Spleen (tissue), 13 donors: ENCODE data around the gene KCNK5. TPM values are rescaled to one million over a fixed set of nuclear protein-coding genes. Genes with fewer than 3 reads are reported as not detected.
A peak's percentile ranks its signal among the peaks of the same experiment; 100 is the strongest.

Experiments used
- DNase-seq: peaks from one replicate; pipeline ENCODE4 v3.0.0-alpha.2; 2020
- H3K27ac ChIP-seq, 8 donors: fragments of 200-600 bp; sonication (generic) in 7 of 8; 1 replicate in 4 of 8; 2 replicates in 4 of 8; pipeline versions ENCODE4 v1.5.0 to v1.8.0; 2016 to 2021; ENCODE audit warnings: inconsistent platforms in 4 of 8, mild to moderate bottlenecking in 4 of 8, moderate library complexity in 1 of 8
- H3K27me3 ChIP-seq, 7 donors: fragments of 200-600 bp; sonication (generic) in 6 of 7; replicated peaks in 1 of 7; 1 replicate in 4 of 7; 2 replicates in 3 of 7; pipeline versions ENCODE4 v1.5.0 to v1.8.0; 2016 to 2021; ENCODE audit warnings: inconsistent platforms in 3 of 7, mild to moderate bottlenecking in 1 of 7
- H3K36me3 ChIP-seq, 6 donors: fragments of 200-600 bp; sonication (generic) in 5 of 6; 1 replicate in 4 of 6; 2 replicates in 2 of 6; pipeline versions ENCODE4 v1.5.0 to v1.8.0; 2016 to 2021; ENCODE audit warnings: inconsistent platforms in 2 of 6
- H3K4me1 ChIP-seq, 6 donors: fragments of 200-600 bp; sonication (generic) in 5 of 6; 1 replicate in 3 of 6; 2 replicates in 3 of 6; pipeline versions ENCODE4 v1.5.0 to v1.8.0; 2016 to 2021; ENCODE audit warnings: inconsistent platforms in 3 of 6
- H3K4me3 ChIP-seq, 8 donors: fragments of 200-600 bp; sonication (generic) in 7 of 8; 1 replicate in 4 of 8; 2 replicates in 4 of 8; pipeline versions ENCODE4 v1.5.0 to v1.8.0; 2016 to 2021; ENCODE audit warnings: inconsistent platforms in 4 of 8, mild to moderate bottlenecking in 4 of 8, moderate library complexity in 2 of 8
- H3K9me3 ChIP-seq, 8 donors: fragments of 200-600 bp; sonication (generic) in 7 of 8; 1 replicate in 4 of 8; 2 replicates in 4 of 8; pipeline versions ENCODE4 v1.5.0 to v1.8.0; 2016 to 2021; ENCODE audit warnings: inconsistent platforms in 4 of 8
- POLR2A ChIP-seq, 3 donors: fragments of 450-650 bp; IDR thresholded peaks; one replicate each; pipeline ENCODE4 v1.5.1; 2017; ENCODE audit warnings: antibody characterized with exemption in 3 of 3, mild to moderate bottlenecking in 1 of 3
- POLR2AphosphoS5 ChIP-seq, 3 donors: sonication (generic); formaldehyde crosslinking; IDR thresholded peaks; one replicate each; pipeline ENCODE4 v1.5.1; 2017; ENCODE audit warnings: antibody characterized with exemption in 3 of 3
- WGBS, 5 donors: extraction: QIAGEN DNeasy Blood & Tissue Kit in 3 of 5; methylation state at CpG; one replicate each; pipeline versions ENCODE4 v1.1.5 to v1.1.7; 2013 to 2018; 5-methylcytosine and 5-hydroxymethylcytosine counted together
- intact Hi-C: fragments of 100-400 bp; cut with DNase I; formaldehyde crosslinking; loops from one replicate; pipeline ENCODE4 v1.15.0; 2023; ENCODE audit warnings: low total_unique reads
- long read RNA-seq, 2 donors: transcript quantifications; one replicate each; lab custom pipeline, GENCODE V29; 2026
- polyA plus RNA-seq, 3 donors: library from polyadenylated mRNA; stranded (reverse); fragments of 200-250 nt; gene quantifications; one replicate each; pipeline ENCODE4 v1.2.1, GENCODE V29; 2013
- total RNA-seq, 7 donors: library from RNA; depleted of rRNA in 3 of 7; stranded (reverse); fragments of >200 nt in 3 of 7; fragmentation: NEBNext Ultra II Directional in 4 of 7; extraction: Animal tissue kit (Norgen Biotek cat#: 25700) in 4 of 7; gene quantifications; one replicate each; pipeline versions ENCODE4 v1.1.0 to v1.2.1, GENCODE V29; 2016 to 2021
- TF ChIP-seq, protein P1 (sequence below), 11 experiments: fragments of 200-600 bp in 7 of 11; fragments of 450-650 bp in 4 of 11; sonication (generic) in 4 of 11; IDR thresholded peaks in 8 of 11; conservative IDR thresholded peaks in 3 of 11; 1 replicate in 7 of 11; 2 replicates in 4 of 11; pipeline versions ENCODE4 v1.4.0 to v1.8.0; 2016 to 2021; ENCODE audit warnings: antibody characterized with exemption in 11 of 11, inconsistent platforms in 4 of 11, mild to moderate bottlenecking in 1 of 11
- donor health status: healthy with polysubstance abuse.
- donor health status: DM: no; HTN: no; CAD: no; lungs with moderate emphysema.
- donor health status: DM: no; HTN: no; CAD: no.
- donor health status: Bipolar disorder and iron deficiency.
- donor health status: healthy.
- donor health status: DM: no; HTN: no; CAD: no.
- donor health status: DM: yes; HTN: yes; CAD: no.

KCNK5 gene, protein sequence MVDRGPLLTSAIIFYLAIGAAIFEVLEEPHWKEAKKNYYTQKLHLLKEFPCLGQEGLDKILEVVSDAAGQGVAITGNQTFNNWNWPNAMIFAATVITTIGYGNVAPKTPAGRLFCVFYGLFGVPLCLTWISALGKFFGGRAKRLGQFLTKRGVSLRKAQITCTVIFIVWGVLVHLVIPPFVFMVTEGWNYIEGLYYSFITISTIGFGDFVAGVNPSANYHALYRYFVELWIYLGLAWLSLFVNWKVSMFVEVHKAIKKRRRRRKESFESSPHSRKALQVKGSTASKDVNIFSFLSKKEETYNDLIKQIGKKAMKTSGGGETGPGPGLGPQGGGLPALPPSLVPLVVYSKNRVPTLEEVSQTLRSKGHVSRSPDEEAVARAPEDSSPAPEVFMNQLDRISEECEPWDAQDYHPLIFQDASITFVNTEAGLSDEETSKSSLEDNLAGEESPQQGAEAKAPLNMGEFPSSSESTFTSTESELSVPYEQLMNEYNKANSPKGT
- total RNA-seq (1 to 10 TPM; 1.5 to 5.9 (median 4.2) TPM), polyA plus RNA-seq (1 to 10 TPM in 1 of 3 donors, under 1 TPM in 2; 0.52 to 1.6 (median 0.96) TPM)
- long read RNA-seq, donor 1, partial matches to known transcripts = 0 of 2 reads
- long read RNA-seq, donor 1, other reads (novel, unspliced or antisense) = 0 of 2 reads
- long read RNA-seq, donor 2, partial matches to known transcripts = 0 of 2 reads
- long read RNA-seq, donor 2, other reads (novel, unspliced or antisense) = 0 of 2 reads

DNA sequence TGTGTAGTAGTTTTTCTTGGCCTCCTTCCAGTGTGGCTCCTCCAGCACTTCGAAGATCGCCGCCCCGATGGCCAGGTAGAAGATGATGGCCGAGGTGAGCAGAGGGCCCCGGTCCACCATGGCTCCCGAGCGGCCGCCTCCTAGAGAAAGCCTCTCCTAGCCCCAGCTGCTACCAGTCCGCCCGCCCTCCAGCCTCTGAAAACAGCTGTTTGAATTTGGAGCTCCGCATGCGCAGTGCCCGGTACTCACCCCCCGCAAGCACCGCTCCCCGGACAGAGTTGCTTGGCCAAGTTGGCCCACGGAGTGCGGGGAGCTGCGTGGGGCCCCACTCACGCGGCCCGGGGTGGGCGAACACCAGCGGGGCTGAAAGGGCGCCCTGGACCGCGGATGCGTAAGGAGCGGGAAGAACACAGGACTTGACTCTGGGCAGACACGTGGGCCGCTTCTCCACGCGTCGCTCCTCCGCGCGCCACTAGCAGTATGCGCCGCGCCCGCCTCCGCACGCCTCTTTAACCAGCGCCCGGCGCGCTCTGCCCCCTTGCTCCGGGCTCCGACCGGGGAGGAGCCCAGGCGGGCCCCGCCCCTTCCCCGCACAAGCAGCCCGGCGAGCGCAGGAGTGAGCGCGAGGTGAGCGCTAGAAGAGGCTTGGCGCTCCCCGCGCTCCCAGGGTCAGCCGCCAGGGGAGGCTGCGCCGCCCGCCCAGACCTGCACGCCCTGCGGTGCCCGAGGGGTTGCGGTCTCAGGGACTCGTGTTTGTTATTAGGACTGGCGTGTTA lies at the start of gene KCNK5:
Gene KCNK5 (minus strand): TSS at position 484 of the 776 bp plus-strand sequence. CDS start 364 bp downstream, at position 120.
- WGBS, 5 donors = 1 to 4% (median 2%) methylated on average over 32 to 73 of the region's 73 CpGs
- Histone ChIP-seq H3K27me3 (peaks cover 0 to 37% (median 0%) of the 10 kb centered on the region in 7 donors), H3K4me1 (peaks cover 4 to 61% (median 51%) of the 10 kb centered on the region in 6 donors), H3K9me3 (no peaks in the 10 kb centered on the region), H3K27ac (peak within 1 kb of the TSS in 6 of 8 donors; percentile 50 to 72 (median 64)), H3K36me3 (no peaks in the 10 kb centered on the region), H3K4me3 (peak within 1 kb of the TSS; percentile 44 to 79 (median 56))
- intact Hi-C loops = no loop called here
- TF ChIP-seq POLR2AphosphoS5 (IDR thresholded peaks at IDR 0.05) (peak; percentile 75 to 89 (median 88)), POLR2A (IDR thresholded peaks at IDR 0.05) (no peak)
- TF ChIP-seq, protein P1, sequence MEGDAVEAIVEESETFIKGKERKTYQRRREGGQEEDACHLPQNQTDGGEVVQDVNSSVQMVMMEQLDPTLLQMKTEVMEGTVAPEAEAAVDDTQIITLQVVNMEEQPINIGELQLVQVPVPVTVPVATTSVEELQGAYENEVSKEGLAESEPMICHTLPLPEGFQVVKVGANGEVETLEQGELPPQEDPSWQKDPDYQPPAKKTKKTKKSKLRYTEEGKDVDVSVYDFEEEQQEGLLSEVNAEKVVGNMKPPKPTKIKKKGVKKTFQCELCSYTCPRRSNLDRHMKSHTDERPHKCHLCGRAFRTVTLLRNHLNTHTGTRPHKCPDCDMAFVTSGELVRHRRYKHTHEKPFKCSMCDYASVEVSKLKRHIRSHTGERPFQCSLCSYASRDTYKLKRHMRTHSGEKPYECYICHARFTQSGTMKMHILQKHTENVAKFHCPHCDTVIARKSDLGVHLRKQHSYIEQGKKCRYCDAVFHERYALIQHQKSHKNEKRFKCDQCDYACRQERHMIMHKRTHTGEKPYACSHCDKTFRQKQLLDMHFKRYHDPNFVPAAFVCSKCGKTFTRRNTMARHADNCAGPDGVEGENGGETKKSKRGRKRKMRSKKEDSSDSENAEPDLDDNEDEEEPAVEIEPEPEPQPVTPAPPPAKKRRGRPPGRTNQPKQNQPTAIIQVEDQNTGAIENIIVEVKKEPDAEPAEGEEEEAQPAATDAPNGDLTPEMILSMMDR (IDR thresholded peaks at IDR 0.05 in 8 of 11, conservative IDR thresholded peaks at IDR 0.05 in 3 of 11) = peak; percentile 37 to 81 (median 66)
- peak; percentile 95 for DNase-seq

DNA sequence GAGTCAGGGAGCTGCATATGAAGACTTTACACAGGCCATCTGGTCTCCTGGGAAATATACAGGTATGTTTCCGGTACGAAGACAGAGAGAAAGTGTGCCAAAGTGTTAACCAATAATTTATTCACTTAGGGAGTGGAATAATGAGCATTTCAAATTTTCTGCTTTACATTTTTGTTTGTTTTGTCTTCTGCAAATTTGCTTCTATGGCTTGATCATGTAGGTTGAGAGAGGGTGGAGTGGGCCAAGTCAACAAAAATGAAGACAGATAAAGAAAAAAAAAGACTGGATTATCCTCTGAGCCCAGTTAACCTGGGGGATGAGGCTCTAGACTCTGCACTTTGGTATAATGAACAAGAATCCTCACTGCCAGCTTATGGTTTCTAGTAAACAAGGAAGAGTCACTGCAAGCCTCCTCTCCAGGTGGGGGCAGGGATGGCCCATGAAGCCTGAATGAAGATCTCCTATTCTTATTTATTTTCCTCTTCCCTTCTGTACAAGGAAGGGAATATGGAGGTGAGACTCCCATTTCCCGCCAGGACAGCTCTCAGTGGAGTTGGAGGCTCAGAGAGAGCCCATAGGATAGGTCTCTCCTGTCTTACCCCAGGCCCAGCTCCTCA lies 47.2 kb upstream of the KCNK5 start:
- intact Hi-C loops = no loop called here
- Histone ChIP-seq H3K4me1 (peaks cover 0 to 6% (median 0%) of the 10 kb centered on the region in 6 donors), H3K27me3 (peaks cover 0 to 16% (median 0%) of the 10 kb centered on the region in 7 donors), H3K4me3 (no peak overlapping the region), H3K36me3 (no peaks in the 10 kb centered on the region), H3K27ac (no peak overlapping the region), H3K9me3 (no peaks in the 10 kb centered on the region)
- no peak for DNase-seq
- no peak for TF ChIP-seq POLR2A (IDR thresholded peaks at IDR 0.05)
- TF ChIP-seq, protein P1 (IDR thresholded peaks at IDR 0.05 in 8 of 11, conservative IDR thresholded peaks at IDR 0.05 in 3 of 11) = no peak
- TF ChIP-seq POLR2AphosphoS5 (IDR thresholded peaks at IDR 0.05) = no peak
- 84 to 93% (median 89%) methylated on average over 3 of the region's 3 CpGs for WGBS, 5 donors

DNA sequence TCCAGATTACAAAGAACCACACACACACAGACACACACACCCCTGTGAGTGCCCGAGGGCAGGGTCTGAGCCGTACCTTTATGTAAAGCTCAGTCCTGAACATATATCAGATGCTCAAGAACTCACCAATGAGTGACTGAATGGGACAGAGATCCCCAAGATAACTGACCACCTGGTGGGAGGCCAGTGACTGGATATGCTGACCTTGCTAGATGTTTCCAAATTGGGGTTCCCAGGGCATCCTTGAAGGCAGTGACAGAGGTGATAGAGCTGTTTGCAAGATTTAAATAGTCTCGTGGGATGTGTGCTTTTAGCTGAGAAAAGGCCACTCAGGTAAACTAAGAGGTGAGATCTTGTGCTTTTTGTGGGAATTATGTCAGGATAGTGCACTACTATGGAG lies 45.6 kb upstream of the KCNK5 start:
- Histone ChIP-seq H3K36me3 (no peaks in the 10 kb centered on the region), H3K27me3 (peaks cover 0 to 8% (median 0%) of the 10 kb centered on the region in 7 donors), H3K4me1 (no peaks in the 10 kb centered on the region), H3K9me3 (no peaks in the 10 kb centered on the region), H3K27ac (no peak overlapping the region), H3K4me3 (no peak overlapping the region)
- no peak for DNase-seq
- intact Hi-C loops = no loop called here
- TF ChIP-seq, protein P1 (IDR thresholded peaks at IDR 0.05 in 8 of 11, conservative IDR thresholded peaks at IDR 0.05 in 3 of 11) = no peak
- TF ChIP-seq POLR2A (IDR thresholded peaks at IDR 0.05) (no peak), POLR2AphosphoS5 (IDR thresholded peaks at IDR 0.05) (no peak)
- WGBS, 5 donors = 72 to 94% (median 88%) methylated on average over 3 of the region's 3 CpGs
